GM23338 (cell line): ENCODE results near the gene CERS5.

ENCODE experiments used
- CREB1 ChIP-seq: fragments of 250-450 bp; sonication (Bioruptor Pico); IDR thresholded peaks from 2 replicates; pipeline ENCODE4 v1.5.0; 2020; ENCODE audit warnings: low read depth, mild to moderate bottlenecking, moderate library complexity
- CTCF ChIP-seq, 2 experiments: fragments of 200-600 bp in 1 of 2; sonication (generic) in 1 of 2; conservative IDR thresholded peaks; 2 replicates each; pipeline versions ENCODE4 v1.5.1 to v1.6.1; 2016 to 2017; ENCODE audit warnings: antibody characterized with exemption in 2 of 2, low read depth in 2 of 2, mild to moderate bottlenecking in 2 of 2, moderate library complexity in 1 of 2
- EZH2 ChIP-seq: fragments of 200-600 bp; sonication (generic); IDR thresholded peaks from one replicate; pipeline ENCODE4 v1.8.0; 2017; ENCODE audit warnings: antibody characterized with exemption, mild to moderate bottlenecking, low read depth; ENCODE audit not compliant: unreplicated experiment
- EZH2phosphoT487 ChIP-seq: fragments of 200-600 bp; sonication (generic); IDR thresholded peaks from one replicate; pipeline ENCODE4 v1.8.1; 2018; ENCODE audit warnings: antibody characterized with exemption; ENCODE audit not compliant: unreplicated experiment
- POLR2AphosphoS5 ChIP-seq: IDR thresholded peaks from 2 replicates; pipeline ENCODE4 v1.6.1; 2016; ENCODE audit warnings: antibody characterized with exemption, low read depth
- REST ChIP-seq: IDR thresholded peaks from one replicate; pipeline ENCODE4 v1.6.1; 2018; ENCODE audit warnings: antibody characterized with exemption; ENCODE audit not compliant: unreplicated experiment

- no peak for TF ChIP-seq CTCF (conservative IDR thresholded peaks at IDR 0.05; ENCODE audit: low read depth in 2 of 2)
- no peak for TF ChIP-seq POLR2AphosphoS5
- TF ChIP-seq CREB1 (CRISPR knock-in tag), result no peak
- TF ChIP-seq REST, result no peak
- no peak for TF ChIP-seq EZH2phosphoT487
- no peak for TF ChIP-seq EZH2
Measured at GRCh38 chr12:50196537-50196936, 29.4 kb upstream of the CERS5 start.
